Fibroblast of lung (primary cell): Measurements from ENCODE around the gene MAML3. TPM values are rescaled to one million over a fixed set of nuclear protein-coding genes. Genes with fewer than 3 reads are reported as not detected.

Experiments
- DNase-seq, 2 donors: peaks; one replicate each; pipeline versions ENCODE4 v3.0.0 to v3.0.0-alpha.2; 2010; ENCODE audit warnings: low read depth in 2 of 2
- H2AFZ ChIP-seq: 2 replicates; pipeline ENCODE4 v1.5.1; 2012; ENCODE audit warnings: low read length, control low read depth, inconsistent platforms
- H3K27ac ChIP-seq: 2 replicates; pipeline ENCODE4 v1.5.1; 2011; ENCODE audit warnings: low read length, control low read depth; ENCODE audit not compliant: insufficient read depth
- H3K27me3 ChIP-seq: 2 replicates; pipeline ENCODE4 v1.5.1; 2011; ENCODE audit warnings: mild to moderate bottlenecking, low read length; ENCODE audit not compliant: control insufficient read depth, insufficient read depth
- H3K36me3 ChIP-seq: 2 replicates; pipeline ENCODE4 v1.5.1; 2011; ENCODE audit warnings: low read length; ENCODE audit not compliant: control insufficient read depth, insufficient read depth
- H3K4me1 ChIP-seq: 2 replicates; pipeline ENCODE4 v1.5.1; 2011; ENCODE audit warnings: low read length; ENCODE audit not compliant: control insufficient read depth, insufficient read depth; ENCODE audit errors: extremely low read depth
- H3K4me2 ChIP-seq: 2 replicates; pipeline ENCODE4 v1.5.1; 2011; ENCODE audit warnings: low read length, control low read depth; ENCODE audit not compliant: insufficient read depth; ENCODE audit errors: extremely low read depth
- H3K4me3 ChIP-seq, 4 experiments: fragments of 200-600 bp in 1 of 4; sonication (generic) in 1 of 4; replicated peaks in 1 of 4; 2 replicates each; pipeline ENCODE4 v1.5.1; 2011 to 2016; ENCODE audit warnings: low read length in 4 of 4, low read depth in 3 of 4, mild to moderate bottlenecking in 3 of 4, control low read depth in 2 of 4, inconsistent platforms in 1 of 4, mixed read lengths in 1 of 4; ENCODE audit not compliant: insufficient read depth in 1 of 4; ENCODE audit errors: control extremely low read depth in 1 of 4
- H3K79me2 ChIP-seq: 2 replicates; pipeline ENCODE4 v1.5.1; 2012; ENCODE audit warnings: mild to moderate bottlenecking, low read length, inconsistent platforms; ENCODE audit not compliant: control insufficient read depth, insufficient read depth
- H3K9ac ChIP-seq: 2 replicates; pipeline ENCODE4 v1.5.1; 2011; ENCODE audit warnings: mild to moderate bottlenecking, low read length, control low read depth; ENCODE audit not compliant: insufficient read depth
- H3K9me3 ChIP-seq: 2 replicates; pipeline ENCODE4 v1.5.1; 2012; ENCODE audit warnings: low read depth, low read length; ENCODE audit not compliant: control insufficient read depth, insufficient read depth
- H4K20me1 ChIP-seq: 2 replicates; pipeline ENCODE4 v1.5.1; 2011; ENCODE audit warnings: low read length; ENCODE audit not compliant: control insufficient read depth, insufficient read depth; ENCODE audit errors: extremely low read depth
- CTCF ChIP-seq, 2 donors: IDR thresholded peaks in 1 of 2; conservative IDR thresholded peaks in 1 of 2; 1 replicate in 1 of 2; 2 replicates in 1 of 2; pipeline ENCODE4 v1.5.1; 2011 to 2012; ENCODE audit warnings: low read length in 2 of 2, control low read depth in 1 of 2, inconsistent platforms in 1 of 2, low read depth in 1 of 2, mild to moderate bottlenecking in 1 of 2
- EZH2 ChIP-seq: IDR thresholded peaks from 2 replicates; pipeline ENCODE4 v1.5.1; 2012; ENCODE audit warnings: low read length, control low read depth, mild to moderate bottlenecking; ENCODE audit errors: missing control alignments
- polyA plus RNA-seq, 2 donors: library from polyadenylated mRNA; depleted of rRNA in 1 of 2; stranded (reverse) in 1 of 2; unstranded in 1 of 2; fragments of >200 nt; gene quantifications; 2 replicates each; pipeline ENCODE4 v1.2.1, GENCODE V29; 2011 to 2012; ENCODE audit warnings: missing spikeins in 1 of 2
- total RNA-seq: library from RNA; depleted of rRNA; stranded (reverse); fragments of >200 nt; gene quantifications from 2 replicates; pipeline ENCODE4 v1.2.1, GENCODE V29; 2014

MAML3 gene
- total and polyA plus RNA-seq, 2 donors (not counting 1 experiment from before 2014, with no cell fraction given) = 2.0 to 2.8 TPM

- TF ChIP-seq EZH2 (no peak), CTCF (conservative IDR thresholded peaks at IDR 0.05 in 1 of 2, IDR thresholded peaks at IDR 0.05 in 1 of 2; ENCODE audit: low read depth in 1 of 2, low read length in 2 of 2) (no peak)
- Histone ChIP-seq H3K79me2 (no peaks in the 10 kb centered on the region), H2AFZ (no peak overlapping the region), H3K27me3 (no peaks in the 10 kb centered on the region), H3K9ac (no peak overlapping the region), H3K4me2 (no peak overlapping the region), H3K4me3 (no peak overlapping the region), H4K20me1 (no peaks in the 10 kb centered on the region), H3K27ac (no peak overlapping the region), H3K9me3 (no peaks in the 10 kb centered on the region), H3K36me3 (no peaks in the 10 kb centered on the region), H3K4me1 (peaks cover 5% of the 10 kb centered on the region)
- DNase-seq = no peak
Observed at GRCh38 chr4:139887962-139888735, 265.8 kb downstream of the MAML3 start.

GRCh38 chr4:139887376-139887802 lies 266.6 kb downstream of the MAML3 start:
- Histone ChIP-seq H4K20me1 (no peaks in the 10 kb centered on the region), H3K4me2 (peak overlapping the region; percentile 93), H3K9me3 (no peaks in the 10 kb centered on the region), H3K79me2 (no peaks in the 10 kb centered on the region), H3K27ac (peak overlapping the region; percentile 3), H3K4me1 (peaks cover 5% of the 10 kb centered on the region), H3K9ac (no peak overlapping the region), H3K36me3 (no peaks in the 10 kb centered on the region), H3K27me3 (no peaks in the 10 kb centered on the region), H3K4me3 (peak overlapping the region; percentile 38 to 73 (median 42)), H2AFZ (peak overlapping the region; percentile 64)
- peak in 1 of 2 donors; percentile 49 for DNase-seq
- TF ChIP-seq EZH2 (no peak), CTCF (conservative IDR thresholded peaks at IDR 0.05 in 1 of 2, IDR thresholded peaks at IDR 0.05 in 1 of 2; ENCODE audit: low read depth in 1 of 2, low read length in 2 of 2) (no peak)

GRCh38 chr4:139886798-139887197 lies 267.2 kb downstream of the MAML3 start:
- Histone ChIP-seq H4K20me1 (no peaks in the 10 kb centered on the region), H3K4me3 (peak overlapping the region; percentile 38 to 73 (median 42)), H3K4me1 (peaks cover 5% of the 10 kb centered on the region), H3K27ac (peak overlapping the region; percentile 3), H3K9ac (no peak overlapping the region), H3K9me3 (no peaks in the 10 kb centered on the region), H3K27me3 (no peaks in the 10 kb centered on the region), H3K36me3 (no peaks in the 10 kb centered on the region), H2AFZ (peak overlapping the region; percentile 64), H3K79me2 (no peaks in the 10 kb centered on the region), H3K4me2 (peak overlapping the region; percentile 93)
- no peak for TF ChIP-seq CTCF (conservative IDR thresholded peaks at IDR 0.05 in 1 of 2, IDR thresholded peaks at IDR 0.05 in 1 of 2; ENCODE audit: low read depth in 1 of 2, low read length in 2 of 2)
- TF ChIP-seq EZH2 = no peak
- DNase-seq = no peak
